Cardiac fibroblast (primary cell): ENCODE data around the gene NRCAM.

Experiments used
- DNase-seq, 2 donors: peaks; one replicate each; pipeline versions ENCODE4 v3.0.0 to v3.0.0-alpha.2; 2010; ENCODE audit warnings: low read depth in 2 of 2
- H3K4me3 ChIP-seq, 2 donors: replicated peaks in 1 of 2; 1 replicate in 1 of 2; 2 replicates in 1 of 2; pipeline ENCODE4 v1.5.1; 2011; ENCODE audit warnings: low read depth in 2 of 2, low read length in 2 of 2, mild to moderate bottlenecking in 2 of 2, moderate library complexity in 1 of 2
- TF ChIP-seq, protein P1 (sequence below): IDR thresholded peaks from one replicate; pipeline ENCODE4 v1.5.1; 2011; ENCODE audit warnings: low read depth, mild to moderate bottlenecking, low read length, inconsistent platforms

Gene NRCAM

DNA sequence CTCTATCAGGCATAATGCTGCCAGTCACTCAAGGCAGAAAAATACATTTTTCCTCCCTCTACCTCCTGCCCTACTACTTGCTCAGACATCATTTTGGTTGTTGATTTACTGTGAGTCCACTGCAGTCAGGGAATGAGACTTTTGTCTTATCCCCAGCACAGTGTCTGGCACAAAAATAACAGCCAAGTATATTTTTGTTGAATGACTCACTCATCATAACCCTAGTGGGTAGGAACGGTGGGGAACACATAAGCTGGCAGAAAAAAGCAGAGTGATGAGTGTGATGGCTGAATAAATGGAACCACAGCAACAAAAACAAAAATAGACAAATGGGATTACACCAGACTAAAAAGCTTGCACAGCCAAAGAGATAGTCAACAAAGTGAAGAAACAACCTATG lies 260.2 kb downstream of the NRCAM start:
- TF ChIP-seq, protein P1, sequence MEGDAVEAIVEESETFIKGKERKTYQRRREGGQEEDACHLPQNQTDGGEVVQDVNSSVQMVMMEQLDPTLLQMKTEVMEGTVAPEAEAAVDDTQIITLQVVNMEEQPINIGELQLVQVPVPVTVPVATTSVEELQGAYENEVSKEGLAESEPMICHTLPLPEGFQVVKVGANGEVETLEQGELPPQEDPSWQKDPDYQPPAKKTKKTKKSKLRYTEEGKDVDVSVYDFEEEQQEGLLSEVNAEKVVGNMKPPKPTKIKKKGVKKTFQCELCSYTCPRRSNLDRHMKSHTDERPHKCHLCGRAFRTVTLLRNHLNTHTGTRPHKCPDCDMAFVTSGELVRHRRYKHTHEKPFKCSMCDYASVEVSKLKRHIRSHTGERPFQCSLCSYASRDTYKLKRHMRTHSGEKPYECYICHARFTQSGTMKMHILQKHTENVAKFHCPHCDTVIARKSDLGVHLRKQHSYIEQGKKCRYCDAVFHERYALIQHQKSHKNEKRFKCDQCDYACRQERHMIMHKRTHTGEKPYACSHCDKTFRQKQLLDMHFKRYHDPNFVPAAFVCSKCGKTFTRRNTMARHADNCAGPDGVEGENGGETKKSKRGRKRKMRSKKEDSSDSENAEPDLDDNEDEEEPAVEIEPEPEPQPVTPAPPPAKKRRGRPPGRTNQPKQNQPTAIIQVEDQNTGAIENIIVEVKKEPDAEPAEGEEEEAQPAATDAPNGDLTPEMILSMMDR: no peak
- no peak overlapping the region for H3K4me3 ChIP-seq
- DNase-seq: peak; percentile 30 to 79

DNA sequence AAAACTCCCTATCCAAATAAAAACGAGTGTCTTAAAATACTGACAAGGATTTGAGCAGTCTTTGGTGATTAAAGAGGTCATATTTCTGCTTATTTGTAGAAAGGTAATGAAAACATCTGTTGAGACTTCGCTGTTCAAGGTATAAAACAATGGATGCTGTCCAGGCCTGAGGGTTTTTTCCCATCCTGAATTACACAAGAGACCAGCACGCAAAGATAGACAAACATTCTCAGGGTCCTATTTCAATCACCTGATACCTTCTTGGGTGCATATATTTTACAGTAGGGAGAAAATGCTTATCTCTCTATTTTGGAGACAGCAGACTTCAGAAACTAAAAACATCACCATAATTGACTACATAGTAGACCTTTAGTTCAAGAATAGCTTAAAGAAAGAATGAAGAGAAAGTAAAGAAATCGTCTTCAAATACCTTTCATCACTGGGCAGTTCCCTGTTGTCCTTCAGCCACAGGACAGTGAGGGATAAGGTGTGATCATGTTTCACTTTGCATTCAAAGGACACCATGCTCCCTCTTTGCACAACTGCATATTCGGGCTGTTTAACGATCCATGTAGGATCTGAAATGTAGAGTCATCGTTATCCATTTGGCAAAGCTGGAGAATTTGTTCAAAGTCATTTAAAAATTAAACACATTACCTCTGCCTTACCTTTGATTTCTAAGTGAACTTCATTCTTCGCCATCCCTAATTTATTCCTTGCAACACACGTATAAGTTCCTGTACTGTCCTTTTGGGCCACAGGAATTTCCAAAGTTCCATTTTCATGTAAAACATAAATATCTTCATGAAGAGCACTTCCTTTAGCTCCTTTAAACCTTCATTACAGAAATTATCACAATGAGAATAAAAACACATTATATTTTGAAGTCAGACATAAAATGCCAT lies 262.4 kb downstream of the NRCAM start:
- no peak overlapping the region for H3K4me3 ChIP-seq
- TF ChIP-seq, protein P1: no peak
- no peak for DNase-seq

DNA sequence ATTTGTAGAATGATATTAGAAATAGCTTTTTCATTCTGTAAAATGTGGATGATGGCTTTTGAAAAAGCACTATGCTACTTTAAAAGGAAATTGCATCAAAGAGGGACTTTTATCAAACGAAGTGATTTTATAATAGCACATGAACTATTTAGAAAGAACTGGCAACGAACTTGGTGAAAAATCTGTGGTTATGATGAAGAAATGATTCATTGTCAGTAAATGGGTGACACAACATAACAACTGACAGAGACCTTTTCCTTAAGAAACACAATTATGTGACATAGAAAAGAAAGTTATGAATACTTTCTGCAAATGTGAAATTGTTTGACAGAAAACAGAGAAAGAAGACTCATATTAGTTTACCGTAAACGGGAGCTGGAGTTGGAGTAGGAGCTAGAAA lies 265.3 kb downstream of the NRCAM start:
- no peak overlapping the region for H3K4me3 ChIP-seq
- DNase-seq: peak; percentile 39 to 83
- TF ChIP-seq, protein P1: no peak

DNA sequence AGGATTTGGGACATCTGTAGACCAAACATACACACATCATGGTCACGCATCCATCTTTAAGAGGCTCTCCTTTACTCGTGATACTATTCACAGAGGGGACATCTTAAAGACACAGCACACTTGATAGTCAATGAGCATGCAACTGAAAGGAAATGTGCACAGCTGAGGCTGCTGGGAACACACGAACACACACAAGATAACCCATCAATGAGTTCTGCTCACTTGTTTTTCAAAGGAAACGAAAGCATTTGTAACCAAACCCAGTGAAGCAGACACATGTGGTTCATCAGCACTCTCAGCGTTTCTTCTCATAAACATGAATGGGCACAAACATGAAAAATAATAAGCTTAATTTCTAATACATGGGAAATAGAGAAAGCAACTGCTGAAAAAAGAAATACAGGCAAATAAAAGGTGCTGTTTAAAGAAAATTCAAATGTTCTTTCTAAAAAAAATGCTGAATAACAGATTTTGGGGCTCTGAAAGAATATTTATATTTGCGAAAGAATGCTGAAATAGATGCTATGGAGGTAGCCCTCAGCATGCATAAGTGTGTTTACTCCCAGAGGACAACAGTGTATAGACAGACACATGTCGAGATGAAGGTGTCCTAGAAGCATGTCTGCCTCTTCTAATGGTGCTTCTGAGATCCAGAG lies 266.4 kb downstream of the NRCAM start:
- DNase-seq: no peak
- H3K4me3 ChIP-seq: no peak overlapping the region
- TF ChIP-seq, protein P1: no peak

DNA sequence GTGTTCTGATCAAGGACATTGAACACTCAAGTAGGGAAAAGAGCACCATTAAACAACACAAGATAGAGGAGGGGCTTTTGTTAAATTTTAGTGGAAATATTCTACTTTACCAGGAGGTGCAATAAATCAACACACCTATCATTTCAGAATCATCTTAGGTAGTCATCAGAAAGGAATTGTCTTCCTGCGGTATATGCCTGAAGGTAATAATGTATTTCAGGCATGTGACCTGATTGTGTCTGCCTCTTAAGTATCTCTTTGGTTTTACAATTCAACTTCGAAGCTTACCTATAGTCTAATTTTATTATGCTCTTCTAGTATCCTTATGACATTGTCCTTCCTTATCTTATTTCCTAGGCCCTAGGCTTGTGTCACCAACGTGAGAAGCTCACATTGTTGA lies 267.5 kb downstream of the NRCAM start:
- no peak overlapping the region for H3K4me3 ChIP-seq
- DNase-seq: no peak
- TF ChIP-seq, protein P1: no peak

DNA sequence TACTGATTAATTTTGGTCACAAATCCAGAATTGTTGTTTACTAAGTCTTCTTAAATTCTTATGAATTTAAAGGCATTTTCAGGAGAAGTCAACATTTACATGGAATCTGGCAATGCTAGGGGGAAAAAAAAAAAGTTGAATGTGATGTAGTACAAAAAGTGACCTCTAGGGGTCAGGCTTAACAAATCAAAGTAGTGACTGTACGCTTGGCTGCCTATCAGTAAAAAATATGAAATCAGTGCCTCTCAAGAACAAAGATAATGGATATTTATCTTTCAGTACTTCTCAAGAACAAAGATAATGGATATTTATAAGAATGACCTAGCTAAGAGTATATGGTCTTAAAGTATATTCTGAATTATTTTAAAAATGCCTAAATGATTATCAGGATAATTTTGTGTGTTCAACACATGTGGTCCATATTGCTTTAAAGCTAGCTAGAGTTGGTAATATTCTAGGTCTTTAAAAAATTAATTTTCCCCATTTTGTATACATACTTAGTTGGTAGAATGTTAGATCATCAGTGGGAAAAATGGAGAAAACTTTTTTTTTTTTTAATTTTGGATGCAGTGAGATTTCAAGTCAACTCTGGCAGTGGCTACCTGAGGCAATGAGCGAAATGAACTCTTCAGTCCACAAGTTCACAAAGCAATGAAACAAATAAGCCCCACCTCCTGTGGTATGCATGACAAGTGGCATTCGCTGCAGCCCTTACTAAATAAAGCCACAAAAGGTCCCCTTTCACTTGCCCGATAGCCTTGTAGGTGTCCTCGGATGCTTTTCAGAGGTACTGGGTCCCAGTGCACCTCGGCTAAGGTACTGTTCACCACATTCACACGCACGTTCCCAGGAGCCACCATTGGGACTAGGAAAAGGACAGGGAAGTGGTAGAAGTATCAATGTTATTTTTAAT lies 274.9 kb downstream of the NRCAM start:
- no peak overlapping the region for H3K4me3 ChIP-seq
- DNase-seq: peak; percentile 78 to 81
- TF ChIP-seq, protein P1: peak; percentile 44
